GM12892 (cell line): ENCODE data around the gene ZNF628.
A peak's percentile ranks its signal among the peaks of the same experiment; 100 is the strongest.

Source experiments
- DNase-seq: peaks from one replicate; pipeline ENCODE4 v3.0.0; 2011; ENCODE audit not compliant: insufficient read length
- FAIRE-seq: peaks from 2 replicates; lab custom pipeline; 2011; peaks lifted over from hg19 to GRCh38; lab: Jason Lieb, UNC
- POLR2A ChIP-seq: IDR thresholded peaks from 2 replicates; pipeline ENCODE4 v1.6.1; 2011; ENCODE audit warnings: low read depth, low read length, control low read depth
- POLR2AphosphoS5 ChIP-seq: IDR thresholded peaks from 2 replicates; pipeline ENCODE4 v1.6.1; 2011; ENCODE audit warnings: low read depth, low read length, control low read depth
- TAF1 ChIP-seq: IDR thresholded peaks from 2 replicates; pipeline ENCODE4 v1.6.1; 2011; ENCODE audit warnings: low read depth, mild to moderate bottlenecking, control low read depth, low read length, borderline replicate concordance

Gene ZNF628

GRCh38 chr19:55497763-55498162, 21.3 kb downstream of the ZNF628 start:
- DNase-seq (no peak), FAIRE-seq (no peak)
- TF ChIP-seq TAF1 (no peak), POLR2AphosphoS5 (no peak), POLR2A (no peak)

GRCh38 chr19:55498246-55498840, 21.9 kb downstream of the ZNF628 start:
- FAIRE-seq, result no peak
- DNase-seq, result no peak
- TF ChIP-seq POLR2A (no peak), TAF1 (no peak), POLR2AphosphoS5 (no peak)

GRCh38 chr19:55500368-55500952, 24.0 kb downstream of the ZNF628 start:
- TF ChIP-seq POLR2A (no peak), TAF1 (no peak), POLR2AphosphoS5 (no peak)
- DNase-seq (no peak), FAIRE-seq (no peak)

- FAIRE-seq, result no peak
- no peak for DNase-seq
- TF ChIP-seq TAF1, result no peak
- TF ChIP-seq POLR2AphosphoS5, result no peak
- TF ChIP-seq POLR2A, result no peak
Measured at GRCh38 chr19:55502197-55502952, 26.0 kb downstream of the ZNF628 start.

- no peak for FAIRE-seq
- TF ChIP-seq POLR2A (no peak), TAF1 (no peak), POLR2AphosphoS5 (no peak)
- DNase-seq, result no peak
Measured at GRCh38 chr19:55503157-55503501, 26.7 kb downstream of the ZNF628 start.

- peak; percentile 100 for DNase-seq
- TF ChIP-seq POLR2AphosphoS5, result no peak
- 0 out of 2 replicates have a peak, but pooled peaks have one; percentile 23 for TF ChIP-seq TAF1
- no peak for TF ChIP-seq POLR2A
- FAIRE-seq, result peak; percentile 99
Measured at GRCh38 chr19:55503502-55504251, 27.3 kb downstream of the ZNF628 start.

GRCh38 chr19:55504252-55504603, 27.8 kb downstream of the ZNF628 start:
- FAIRE-seq (no peak), DNase-seq (no peak)
- TF ChIP-seq TAF1 (no peak), POLR2AphosphoS5 (no peak), POLR2A (no peak)

- TF ChIP-seq POLR2AphosphoS5 (no peak), POLR2A (no peak), TAF1 (no peak)
- DNase-seq (no peak), FAIRE-seq (no peak)
Measured at GRCh38 chr19:55504981-55505380, 28.6 kb downstream of the ZNF628 start.

GRCh38 chr19:55508120-55508519, 31.7 kb downstream of the ZNF628 start:
- FAIRE-seq (no peak), DNase-seq (no peak)
- no peak for TF ChIP-seq TAF1
- no peak for TF ChIP-seq POLR2AphosphoS5
- TF ChIP-seq POLR2A, result no peak

GRCh38 chr19:55516878-55517620, 40.6 kb downstream of the ZNF628 start:
- no peak for TF ChIP-seq POLR2AphosphoS5
- TF ChIP-seq TAF1, result no peak
- TF ChIP-seq POLR2A, result no peak
- DNase-seq (peak; percentile 100), FAIRE-seq (peak; percentile 96)

- FAIRE-seq (peak; percentile 66), DNase-seq (no peak)
- no peak for TF ChIP-seq TAF1
- TF ChIP-seq POLR2AphosphoS5, result no peak
- no peak for TF ChIP-seq POLR2A
Measured at GRCh38 chr19:55519451-55520311, 43.3 kb downstream of the ZNF628 start.
